HUES64 (cell line): ENCODE measurements around the gene FOXD3.
A peak's percentile ranks its signal among the peaks of the same experiment; 100 is the strongest.

Experiments used
- H3K27ac ChIP-seq: 2 replicates; pipeline ENCODE4 v1.7.0; 2013; ENCODE audit warnings: low read depth, low read length, inconsistent platforms
- H3K27me3 ChIP-seq: 2 replicates; pipeline ENCODE4 v1.6.1; 2013; ENCODE audit warnings: mild to moderate bottlenecking, low read length; ENCODE audit not compliant: insufficient read depth
- H3K36me3 ChIP-seq: 2 replicates; pipeline ENCODE4 v1.6.1; 2013; ENCODE audit warnings: mild to moderate bottlenecking, low read length; ENCODE audit not compliant: insufficient read depth
- H3K4me1 ChIP-seq: 2 replicates; pipeline ENCODE4 v1.6.1; 2013; ENCODE audit warnings: mild to moderate bottlenecking, low read length, moderate library complexity; ENCODE audit not compliant: insufficient read depth
- H3K4me3 ChIP-seq: 2 replicates; pipeline ENCODE4 v1.5.1; 2013; ENCODE audit warnings: mild to moderate bottlenecking, low read length, moderate library complexity
- H3K9ac ChIP-seq: 2 replicates; pipeline ENCODE4 v1.6.1; 2013; ENCODE audit warnings: mild to moderate bottlenecking, low read depth, low read length
- H3K9me3 ChIP-seq: 2 replicates; pipeline ENCODE4 v1.6.1; 2013; ENCODE audit warnings: low read depth, low read length; ENCODE audit not compliant: insufficient read depth
- WGBS: fragments of 150-250, 120-280 bp; methylation state at CpG from one replicate; pipeline ENCODE4 v1.1.7; 2013; ENCODE audit warnings: missing lambda C conversion rate; 5-methylcytosine and 5-hydroxymethylcytosine counted together

FOXD3 gene

DNA sequence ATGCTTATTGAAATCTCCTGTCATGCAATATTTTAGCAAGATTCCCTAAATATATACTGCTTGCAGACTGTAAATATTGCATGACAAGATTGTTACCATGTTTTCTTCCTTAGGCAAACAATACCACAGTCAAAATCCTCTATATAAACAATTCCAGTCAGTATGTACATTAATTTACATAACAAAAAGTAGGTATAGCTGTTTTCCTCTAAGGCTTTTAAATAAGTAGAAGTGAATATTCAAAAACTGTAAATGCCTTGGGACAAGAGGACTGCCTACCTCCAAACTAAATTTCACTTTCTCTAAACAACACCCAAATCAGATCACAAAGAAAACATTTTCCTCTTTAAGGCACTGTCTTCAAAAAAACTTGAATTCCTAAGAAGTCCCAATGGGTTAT is 17.3 kb upstream of the FOXD3 start:
- peak overlapping the region; percentile 93 for H3K27ac ChIP-seq
- no peaks in the 10 kb centered on the region for H3K9me3 ChIP-seq
- H3K4me1 ChIP-seq, result peaks cover 24% of the 10 kb centered on the region

DNA sequence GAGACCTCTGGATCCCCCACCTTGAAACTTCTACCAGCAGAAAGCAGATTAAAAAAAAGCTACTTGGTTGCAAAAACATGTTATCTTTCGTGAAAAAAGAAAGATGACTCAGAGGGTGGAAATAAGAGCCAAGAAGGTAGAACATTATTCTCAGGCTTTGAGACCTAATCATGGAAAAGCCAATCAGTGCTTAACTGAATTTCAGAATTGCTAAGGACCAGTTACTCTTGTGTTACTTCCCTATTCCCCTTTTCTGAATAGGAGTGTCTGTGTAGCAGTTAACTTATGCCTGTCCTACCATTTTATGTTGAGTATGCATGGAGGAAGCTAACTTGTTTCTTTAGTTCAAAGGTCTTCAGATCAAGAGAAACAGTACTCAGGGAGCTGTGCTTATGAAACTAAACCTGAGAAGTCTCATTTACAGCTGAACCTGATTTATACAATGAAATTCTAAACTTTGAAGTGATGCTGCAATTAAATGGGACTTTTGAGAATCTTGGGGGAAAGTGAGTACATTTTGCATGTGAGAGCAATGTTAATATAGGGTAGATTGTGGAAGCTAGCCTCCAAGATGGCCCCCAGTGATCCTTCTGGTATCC is 15.1 kb upstream of the FOXD3 start:
- no peak overlapping the region for H3K9ac ChIP-seq
- H3K4me1 ChIP-seq, result peaks cover 24% of the 10 kb centered on the region
- H3K27me3 ChIP-seq, result no peaks in the 10 kb centered on the region
- no peak overlapping the region for H3K4me3 ChIP-seq
- no peaks in the 10 kb centered on the region for H3K9me3 ChIP-seq
- no peak overlapping the region for H3K27ac ChIP-seq
- 84% methylated on average over 1 of the region's 1 CpG for WGBS
- H3K36me3 ChIP-seq, result no peaks in the 10 kb centered on the region

More for the DNA sequence above, 17.3 kb upstream of the FOXD3 start:
- Histone ChIP-seq H3K36me3 (no peaks in the 10 kb centered on the region), H3K27me3 (no peaks in the 10 kb centered on the region), H3K4me3 (peak overlapping the region; percentile 2), H3K9ac (peak overlapping the region; percentile 15; the same call in 1 of the 2 replicates)

GRCh38 chr1:63316598-63316983 is 5.8 kb upstream of the FOXD3 start:
- no peak overlapping the region; the same call in 1 of the 2 replicates for H3K27ac ChIP-seq
- no peak overlapping the region for H3K9ac ChIP-seq
- no peaks in the 10 kb centered on the region for H3K9me3 ChIP-seq
- peaks cover 64% of the 10 kb centered on the region for H3K27me3 ChIP-seq
- H3K4me1 ChIP-seq, result peaks cover 20% of the 10 kb centered on the region
- H3K4me3 ChIP-seq, result peak overlapping the region; percentile 74; the same call in 1 of the 2 replicates
- 57% methylated on average over 24 of the region's 24 CpGs for WGBS
- H3K36me3 ChIP-seq, result no peaks in the 10 kb centered on the region

DNA sequence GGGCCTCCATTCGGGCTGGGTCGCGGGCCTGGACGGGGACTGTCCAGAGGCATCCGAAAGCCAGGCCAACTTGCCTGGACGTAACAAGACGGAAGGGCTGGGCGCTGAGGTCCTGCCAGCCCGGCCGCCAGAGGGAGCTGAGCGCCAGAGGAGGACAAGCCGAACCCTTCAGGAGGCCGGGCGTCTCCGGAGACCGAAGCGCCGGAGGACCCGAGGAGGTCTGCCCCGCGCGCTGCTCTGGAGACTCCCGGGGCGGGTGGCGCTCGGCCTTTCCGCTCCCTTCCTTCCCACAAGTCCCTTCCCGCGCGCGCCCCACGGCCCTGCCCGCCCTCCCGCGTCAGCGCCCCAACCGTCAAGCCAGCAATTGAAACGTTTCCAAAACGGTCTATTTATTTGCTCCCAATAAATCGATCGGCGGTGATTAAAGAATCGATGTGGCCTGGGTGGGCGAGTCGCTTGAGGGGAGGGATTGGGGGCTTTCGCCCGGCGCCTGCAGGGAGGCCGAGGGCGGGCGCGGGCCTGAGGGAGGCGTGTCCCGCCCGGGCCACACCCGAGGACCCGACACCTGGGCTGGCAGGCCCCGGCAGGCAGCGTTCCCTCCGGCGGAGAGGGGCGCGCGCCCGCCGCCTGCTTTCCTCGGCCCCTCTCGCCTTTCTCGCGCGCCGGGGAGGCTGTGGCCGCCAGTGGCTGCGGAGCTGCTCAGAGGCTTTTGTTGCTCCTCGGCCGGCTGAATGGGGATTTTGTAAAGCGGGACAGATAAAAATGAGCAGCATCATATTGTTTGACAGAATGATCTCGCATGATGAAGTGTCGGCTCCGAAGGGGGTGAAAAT is 5.2 kb upstream of the FOXD3 start:
- Histone ChIP-seq H3K4me1 (peaks cover 20% of the 10 kb centered on the region), H3K27ac (peak overlapping the region; percentile 34; the same call in 1 of the 2 replicates), H3K9me3 (no peaks in the 10 kb centered on the region), H3K9ac (0 out of 2 replicates have a peak overlapping the region, but pooled peaks have one; percentile 4), H3K36me3 (no peaks in the 10 kb centered on the region), H3K27me3 (peaks cover 71% of the 10 kb centered on the region), H3K4me3 (peak overlapping the region; percentile 74)
- WGBS, result 3% methylated on average over 80 of the region's 80 CpGs

DNA sequence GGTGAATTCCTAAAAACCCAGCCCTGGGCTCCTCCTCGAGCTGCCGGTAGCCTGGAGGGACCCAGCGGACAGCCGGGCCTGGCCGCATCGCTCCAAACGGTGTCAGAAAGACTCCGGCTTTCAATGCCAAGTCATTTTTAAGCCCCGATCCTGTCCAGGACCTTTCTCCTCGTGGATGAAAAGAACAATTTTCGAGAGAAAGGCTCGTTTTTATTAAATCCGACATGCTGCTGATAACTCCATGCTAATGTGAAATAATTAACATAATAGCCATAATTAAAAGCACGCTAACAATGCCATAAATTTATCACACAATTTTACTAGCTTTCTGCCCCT is 4.6 kb upstream of the FOXD3 start:
- H3K27ac ChIP-seq, result peak overlapping the region; percentile 34; the same call in 1 of the 2 replicates
- peaks cover 20% of the 10 kb centered on the region for H3K4me1 ChIP-seq
- no peaks in the 10 kb centered on the region for H3K36me3 ChIP-seq
- H3K9me3 ChIP-seq, result no peaks in the 10 kb centered on the region
- H3K4me3 ChIP-seq, result peak overlapping the region; percentile 74
- peaks cover 76% of the 10 kb centered on the region for H3K27me3 ChIP-seq
- 5% methylated on average over 14 of the region's 14 CpGs for WGBS
- H3K9ac ChIP-seq, result 0 out of 2 replicates have a peak overlapping the region, but pooled peaks have one; percentile 4

DNA sequence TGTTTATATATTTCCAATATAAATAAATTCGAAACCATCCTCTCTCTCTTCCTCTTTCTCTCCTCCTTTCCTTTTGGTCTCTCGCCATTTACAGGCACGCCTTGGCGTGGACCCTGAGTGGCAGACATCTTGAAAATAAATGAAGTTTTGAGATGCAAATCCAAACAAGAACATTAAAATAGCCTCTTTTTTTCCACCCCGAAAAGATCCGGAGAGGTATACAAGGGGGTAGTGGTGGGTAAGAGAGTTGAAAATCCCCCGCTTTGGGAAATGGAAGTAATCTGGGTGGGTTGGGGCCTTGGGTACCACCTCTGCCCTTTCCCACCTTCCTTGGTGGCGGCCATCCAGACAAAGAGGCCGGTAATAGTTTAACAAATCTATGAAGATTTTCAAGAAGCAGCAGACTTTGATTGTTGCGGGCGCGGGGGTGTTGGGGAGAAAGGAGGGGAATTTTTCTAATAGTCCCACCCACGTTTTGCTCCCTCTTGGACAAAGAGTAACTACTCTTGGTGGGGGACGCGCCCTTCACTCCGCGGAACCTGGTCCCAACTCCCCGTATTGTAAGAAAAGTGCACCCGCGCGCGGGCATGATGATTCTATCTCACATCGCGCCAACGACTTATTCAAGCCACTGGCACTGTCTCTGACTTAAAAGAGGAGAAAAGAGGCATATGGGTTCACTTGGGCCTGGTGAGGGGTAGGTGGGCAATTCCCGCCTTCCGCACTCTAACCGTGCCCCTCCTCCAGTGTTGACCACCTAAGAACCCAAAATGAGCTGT is 4.0 kb upstream of the FOXD3 start:
- WGBS, result 29% methylated on average over 21 of the region's 28 CpGs
- H3K4me3 ChIP-seq, result peak overlapping the region; percentile 74
- H3K36me3 ChIP-seq, result no peaks in the 10 kb centered on the region
- peaks cover 20% of the 10 kb centered on the region for H3K4me1 ChIP-seq
- H3K9me3 ChIP-seq, result no peaks in the 10 kb centered on the region
- H3K27ac ChIP-seq, result no peak overlapping the region
- peaks cover 82% of the 10 kb centered on the region for H3K27me3 ChIP-seq
- no peak overlapping the region; the same call in 1 of the 2 replicates for H3K9ac ChIP-seq

DNA sequence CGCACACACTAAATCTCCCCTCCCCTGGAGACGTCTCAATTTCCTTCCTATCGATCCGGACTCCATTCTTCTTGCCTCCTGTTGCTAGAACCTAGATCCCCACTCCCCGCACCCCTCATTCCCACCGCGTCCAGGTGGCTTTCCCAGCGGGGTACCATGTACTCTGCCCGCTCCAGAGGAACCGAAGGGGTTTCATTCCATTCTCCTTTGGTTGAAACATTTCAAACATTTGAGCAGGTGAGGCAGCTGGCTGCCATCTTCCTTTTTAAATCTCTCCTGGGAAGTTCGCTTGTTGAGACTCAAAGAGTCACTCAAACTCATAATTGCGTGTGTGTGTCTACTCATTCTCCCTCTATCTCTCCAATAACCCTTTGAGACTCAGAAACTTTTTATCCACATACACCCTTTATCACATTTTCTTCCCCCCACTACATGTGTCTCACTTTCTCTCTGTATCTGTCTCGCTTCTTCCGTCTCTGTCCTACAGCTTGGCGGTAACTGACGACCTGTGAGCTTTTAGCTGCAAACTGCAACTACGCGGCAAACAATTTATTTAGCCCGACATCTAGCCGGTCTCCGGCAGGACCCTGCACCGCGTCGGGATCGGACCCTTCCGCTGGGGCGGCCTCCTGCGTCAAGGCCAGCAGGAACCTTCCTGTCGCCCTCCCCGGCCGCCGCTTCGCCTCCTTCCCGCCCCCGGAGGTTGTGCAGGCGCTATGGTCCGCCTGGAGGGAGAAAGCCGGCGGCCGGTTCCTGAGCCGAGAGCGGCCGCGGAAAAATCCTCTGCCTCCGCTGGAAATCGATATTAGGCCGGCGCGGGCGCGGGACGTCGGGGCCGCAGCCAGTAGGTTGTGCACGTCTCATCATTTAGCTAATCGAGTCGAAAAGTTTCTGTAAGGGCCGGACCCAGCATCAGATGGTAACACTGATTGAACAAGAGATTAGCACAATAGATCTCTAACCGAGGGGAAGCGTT is 3.0 kb upstream of the FOXD3 start:
- H3K27me3 ChIP-seq, result peaks cover 92% of the 10 kb centered on the region

GRCh38 chr1:63320022-63320721 is 2.2 kb upstream of the FOXD3 start:
- Histone ChIP-seq H3K9me3 (no peaks in the 10 kb centered on the region), H3K27me3 (peaks cover 99% of the 10 kb centered on the region), H3K4me1 (peaks cover 23% of the 10 kb centered on the region), H3K4me3 (peak overlapping the region; percentile 74), H3K36me3 (no peaks in the 10 kb centered on the region), H3K27ac (no peak overlapping the region), H3K9ac (peak overlapping the region; percentile 29)
- WGBS, result 2% methylated on average over 47 of the region's 47 CpGs

More for the DNA sequence above, 3.0 kb upstream of the FOXD3 start:
- WGBS, result 4% methylated on average over 60 of the region's 60 CpGs
- Histone ChIP-seq H3K4me1 (peaks cover 20% of the 10 kb centered on the region), H3K9ac (peak overlapping the region; percentile 29), H3K36me3 (no peaks in the 10 kb centered on the region), H3K27ac (no peak overlapping the region), H3K9me3 (no peaks in the 10 kb centered on the region), H3K4me3 (peak overlapping the region; percentile 74)

DNA sequence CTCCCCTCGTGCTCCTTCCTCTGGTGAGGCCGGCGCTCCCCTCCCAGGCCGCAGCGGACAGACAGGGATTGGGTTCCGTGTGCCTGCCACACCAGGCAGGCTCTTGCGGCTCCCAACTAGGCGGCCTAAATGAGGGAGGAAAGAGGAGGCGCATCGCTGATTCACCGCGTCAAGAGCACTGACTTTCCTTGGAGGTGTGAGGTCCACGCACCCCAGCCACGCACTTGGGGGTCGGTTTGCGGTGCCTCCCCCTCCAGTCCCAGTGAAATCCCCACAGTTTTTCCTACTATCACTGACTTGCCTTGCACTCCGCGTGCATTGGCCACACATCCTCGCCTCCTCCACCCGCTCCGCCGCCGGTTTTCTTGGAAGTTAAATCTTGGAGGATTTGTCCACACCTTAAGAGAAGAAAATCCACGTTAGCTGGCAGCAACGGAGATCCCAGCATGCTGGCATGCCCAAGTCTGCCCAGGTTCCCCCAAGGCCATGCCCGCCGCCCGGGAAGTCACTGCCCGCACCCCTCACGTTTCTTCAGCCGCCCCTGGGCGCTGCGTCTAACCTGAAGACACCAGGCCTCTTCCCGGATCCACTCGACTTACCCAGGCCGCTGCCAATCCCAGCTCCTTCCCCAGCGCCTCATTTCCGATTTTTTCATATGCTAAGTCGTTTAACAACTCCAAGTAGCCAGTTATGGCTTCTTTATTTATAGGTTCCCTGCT is 1.1 kb upstream of the FOXD3 start:
- H3K4me3 ChIP-seq, result peak overlapping the region; percentile 74
- WGBS, result under 1% methylated on average over 39 of the region's 39 CpGs
- no peaks in the 10 kb centered on the region for H3K36me3 ChIP-seq
- H3K9ac ChIP-seq, result peak overlapping the region; percentile 37
- no peaks in the 10 kb centered on the region for H3K9me3 ChIP-seq
- peak overlapping the region; percentile 87; the same call in 1 of the 2 replicates for H3K27ac ChIP-seq
- peaks cover 100% of the 10 kb centered on the region for H3K27me3 ChIP-seq
- H3K4me1 ChIP-seq, result peaks cover 30% of the 10 kb centered on the region
